GM12878 (cell line): ENCODE measurements around the gene JMJD6. TPM values are rescaled to one million over a fixed set of nuclear protein-coding genes. Genes with fewer than 3 reads are reported as not detected.

ENCODE experiments used
- ATAC-seq: fragments of 200-7000 bp; cut with Tn5 transposase; 3 replicates; pipeline ENCODE4 v1.9.1; 2020; ENCODE audit warnings: mild to moderate bottlenecking, moderate library complexity
- BruUV-seq: library from RNA; stranded (reverse); fragments of 400-500 nt; replicated peaks from 2 replicates; lab custom pipeline; 2021; lab: Mats Ljungman, UMichigan
- CTCF ChIA-PET: fragments of 300-600 bp; sonication (Branson Sonifier 250); formaldehyde crosslinking; extraction: SDS; loops from one replicate; lab custom pipeline; 2021; ENCODE audit warnings: inconsistent platforms; lab: Yijun Ruan, JAX
- POLR2A ChIA-PET: fragments of 350-600 bp; formaldehyde crosslinking; extraction: SDS; loops from one replicate; lab custom pipeline; 2021; ENCODE audit warnings: inconsistent platforms; lab: Charles Lee
- RAD21 ChIA-PET: fragments of 300-600 bp; sonication (Branson Sonifier 250); formaldehyde crosslinking; loops from one replicate; lab custom pipeline; 2023; ENCODE audit warnings: antibody characterized with exemption; ENCODE audit not compliant: unreplicated experiment; lab: Charles Lee
- SMC1A ChIA-PET: fragments of 300-600 bp; sonication (Branson Sonifier 250); formaldehyde crosslinking; loops from one replicate; lab custom pipeline; 2023; ENCODE audit not compliant: unreplicated experiment, uncharacterized antibody; lab: Charles Lee
- DNase-seq: peaks from one replicate; pipeline ENCODE4 v3.0.0-alpha.2; 2011; ENCODE audit warnings: low read depth, low spot score
- FAIRE-seq: peaks from 3 replicates; lab custom pipeline; 2011; peaks lifted over from hg19 to GRCh38; lab: Jason Lieb, UNC
- H2AFZ ChIP-seq: 2 replicates; pipeline ENCODE4 v1.6.0; 2011; ENCODE audit warnings: low read depth, low read length, control low read depth; ENCODE audit not compliant: control insufficient read depth
- H3K27ac ChIP-seq: 2 replicates; pipeline ENCODE4 v1.5.1; 2011; ENCODE audit warnings: control low read depth; ENCODE audit not compliant: control insufficient read depth, insufficient read depth
- H3K27me3 ChIP-seq, 2 experiments: replicated peaks in 1 of 2; 2 replicates each; pipeline versions ENCODE4 v1.6.0 to v1.6.1; 2011; ENCODE audit warnings: low read length in 1 of 2; ENCODE audit not compliant: control insufficient read depth in 2 of 2, insufficient read depth in 2 of 2
- H3K36me3 ChIP-seq, 2 experiments: 2 replicates each; pipeline ENCODE4 v1.5.1; 2011; ENCODE audit warnings: low read length in 1 of 2; ENCODE audit not compliant: control insufficient read depth in 2 of 2, insufficient read depth in 2 of 2
- H3K4me1 ChIP-seq: 2 replicates; pipeline ENCODE4 v1.6.1; 2011; ENCODE audit warnings: mild to moderate bottlenecking, low read length, moderate library complexity, mixed read lengths; ENCODE audit not compliant: control insufficient read depth, insufficient read depth
- H3K4me2 ChIP-seq: 2 replicates; pipeline ENCODE4 v1.6.0; 2011; ENCODE audit warnings: control low read depth; ENCODE audit not compliant: control insufficient read depth, insufficient read depth
- H3K4me3 ChIP-seq: fragments of 200-600 bp; sonication (generic); 2 replicates; pipeline ENCODE4 v1.5.1; 2016
- H3K79me2 ChIP-seq: 2 replicates; pipeline ENCODE4 v1.6.0; 2011; ENCODE audit warnings: low read length; ENCODE audit not compliant: control insufficient read depth, insufficient read depth
- H3K9ac ChIP-seq: 2 replicates; pipeline ENCODE4 v1.8.0; 2011; ENCODE audit warnings: low read length, control low read depth, mixed read lengths; ENCODE audit not compliant: control insufficient read depth, insufficient read depth
- H3K9me3 ChIP-seq: replicated peaks from 3 replicates; pipeline ENCODE4 v1.5.1; 2011; ENCODE audit warnings: mild to moderate bottlenecking, low read length; ENCODE audit not compliant: control insufficient read depth, insufficient read depth
- H4K20me1 ChIP-seq: 2 replicates; pipeline ENCODE4 v1.6.0; 2011; ENCODE audit not compliant: control insufficient read depth, insufficient read depth
- CREM ChIP-seq: IDR thresholded peaks from 2 replicates; pipeline ENCODE4 v1.6.1; 2014; ENCODE audit warnings: antibody characterized with exemption, low read depth
- CTCF ChIP-seq, 3 experiments: IDR thresholded peaks in 2 of 3; conservative IDR thresholded peaks in 1 of 3; 2 replicates each; pipeline ENCODE4 v1.5.1; 2011; ENCODE audit warnings: low read depth in 3 of 3, low read length in 3 of 3, mild to moderate bottlenecking in 3 of 3, control low read depth in 2 of 3, moderate library complexity in 2 of 3, inconsistent platforms in 1 of 3, mixed read lengths in 1 of 3; ENCODE audit not compliant: control insufficient read depth in 2 of 3, insufficient read depth in 1 of 3; ENCODE audit errors: extremely low read depth in 1 of 3
- EP300 ChIP-seq, 2 experiments: fragments of 150-350 bp in 1 of 2; IDR thresholded peaks; 2 replicates each; pipeline ENCODE4 v1.6.1; 2011 to 2012; ENCODE audit warnings: low read depth in 2 of 2, low read length in 2 of 2, borderline replicate concordance in 1 of 2, improper control_type of control experiment in 1 of 2, inconsistent platforms in 1 of 2; ENCODE audit not compliant: control insufficient read depth in 1 of 2
- GABPA ChIP-seq: IDR thresholded peaks from 2 replicates; pipeline ENCODE4 v1.6.1; 2014; ENCODE audit warnings: antibody characterized with exemption, low read depth, mild to moderate bottlenecking, inconsistent platforms
- LARP7 ChIP-seq: fragments of 450-650 bp; IDR thresholded peaks from 2 replicates; pipeline ENCODE4 v1.6.1; 2017; ENCODE audit warnings: mild to moderate bottlenecking
- SMAD5 ChIP-seq: IDR thresholded peaks from 2 replicates; pipeline ENCODE4 v1.6.1; 2016; ENCODE audit warnings: antibody characterized with exemption, low read depth
- SREBF1 ChIP-seq: IDR thresholded peaks from 2 replicates; pipeline ENCODE4 v1.6.1; 2012; ENCODE audit warnings: mild to moderate bottlenecking, low read length
- ZSCAN29 ChIP-seq: fragments of 450-650 bp; IDR thresholded peaks from 2 replicates; pipeline ENCODE4 v1.6.1; 2017; ENCODE audit warnings: mild to moderate bottlenecking, moderate library complexity
- ZZZ3 ChIP-seq: IDR thresholded peaks from 2 replicates; pipeline ENCODE4 v1.6.1; 2011; ENCODE audit warnings: low read depth; ENCODE audit not compliant: control insufficient read depth, insufficient read length
- WGBS: methylation state at CpG from one replicate; pipeline ENCODE4 v1.1.6; 2016; ENCODE audit warnings: low lambda C conversion rate; ENCODE audit not compliant: insufficient replicate concordance, insufficient coverage; ENCODE audit errors: missing lambda C conversion rate; 5-methylcytosine and 5-hydroxymethylcytosine counted together
- in situ Hi-C: fragments of 300-500 bp; cut with MboI; formaldehyde crosslinking; loops from 9 replicates; pipeline ENCODE4 v1.14.3; 2018; ENCODE audit warnings: mixed read lengths
- intact Hi-C: fragments of 100-400 bp; cut with micrococcal nuclease; formaldehyde crosslinking; loops from one replicate; pipeline ENCODE4 v1.14.2; 2022; ENCODE audit not compliant: unreplicated experiment
- polyA plus RNA-seq, 11 experiments: library from polyadenylated mRNA; depleted of rRNA in 4 of 11; unstranded in 6 of 11; stranded (reverse) in 5 of 11; fragments of >200 nt; fragmentation: Nextera tagmentation in 4 of 11; fragmentation: Illumina TruSeq in 1 of 11; extraction: Ambion mirVana in 4 of 11; extraction: Trizol in 1 of 11; gene quantifications; 1 replicate in 1 of 11; 2 replicates in 10 of 11; pipeline versions ENCODE4 v1.2.1 to v1.2.3, GENCODE V29; 2011 to 2016; ENCODE audit warnings: inconsistent platforms in 2 of 11, missing spikeins in 2 of 11, low read depth in 1 of 11
- total RNA-seq, 4 experiments: library from RNA; depleted of rRNA in 3 of 4; stranded (reverse); fragments of >200 nt in 3 of 4; fragmentation: Illumina TruSeq in 1 of 4; extraction: Trizol in 1 of 4; gene quantifications; 2 replicates each; pipeline versions ENCODE4 v1.2.1 to v1.2.3, GENCODE V29; 2013 to 2021
- TF ChIP-seq, protein P1 (sequence below): fragments of 450-650 bp; IDR thresholded peaks from 2 replicates; pipeline ENCODE4 v1.6.1; 2017; ENCODE audit warnings: antibody characterized with exemption, mild to moderate bottlenecking, moderate library complexity
- TF ChIP-seq, protein P2 (sequence below): IDR thresholded peaks from 2 replicates; pipeline ENCODE4 v1.6.1; 2012; ENCODE audit warnings: low read length, inconsistent platforms
- TF ChIP-seq, protein P3 (sequence below): fragments of 450-650 bp; IDR thresholded peaks from 2 replicates; pipeline ENCODE4 v1.6.1; 2016; ENCODE audit warnings: mild to moderate bottlenecking, moderate library complexity, borderline replicate concordance

The JMJD6 gene
- total and polyA plus RNA-seq, 10 of the 15 experiments (the other 5 are each of a cell fraction or from before 2014, with no cell fraction given): 1.2 to 36.0 (median 22.2) TPM

DNA sequence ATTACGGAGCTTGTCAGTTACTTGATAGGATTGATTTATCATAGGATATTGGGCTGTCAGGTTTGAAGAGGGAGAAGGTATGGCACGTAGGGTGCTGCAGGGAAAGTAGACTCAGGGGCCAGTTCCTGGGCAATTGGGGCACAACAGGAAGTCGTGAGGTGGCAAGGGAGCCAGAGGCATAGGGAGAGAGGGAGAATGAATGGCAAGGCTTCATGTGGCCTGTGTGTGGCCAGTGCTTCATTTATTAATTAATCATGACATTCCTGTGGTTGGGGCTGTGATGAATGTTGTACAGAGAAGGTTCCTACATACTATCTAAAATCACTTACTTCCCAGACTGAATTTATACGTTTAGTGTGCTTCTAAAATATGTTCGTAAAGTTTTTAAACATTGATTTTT, 30.9 kb upstream of the JMJD6 start:
- FAIRE-seq (no peak), DNase-seq (no peak), ATAC-seq (no peak)
- WGBS: over 99% methylated on average over 5 of the region's 5 CpGs
- no peak overlapping the region for H3K9ac ChIP-seq
- H3K36me3 ChIP-seq: peaks cover 0 to 13% of the 10 kb centered on the region in 2 experiments; a peak in 2 of 4 replicates
- CTCF ChIA-PET: no interaction called here
- H3K4me1 ChIP-seq: no peaks in the 10 kb centered on the region; the same call in 1 of the 2 replicates
- no peak overlapping the region for H3K4me2 ChIP-seq
- no peaks in the 10 kb centered on the region for H3K9me3 ChIP-seq
- no peaks in the 10 kb centered on the region for H4K20me1 ChIP-seq
- intact Hi-C loops (no loop called here), in situ Hi-C loops (no loop called here)
- no peaks in the 10 kb centered on the region for H3K79me2 ChIP-seq
- RAD21 ChIA-PET: no interaction called here
- H3K4me3 ChIP-seq: no peak overlapping the region
- SMC1A ChIA-PET: no interaction called here
- no peak overlapping the region for H3K27ac ChIP-seq
- no peak overlapping the region for H2AFZ ChIP-seq
- BruUV-seq: no TSS peak
- no peaks in the 10 kb centered on the region for H3K27me3 ChIP-seq
- no peak for TF ChIP-seq CREM
- no peak for TF ChIP-seq SREBF1
- TF ChIP-seq CTCF (IDR thresholded peaks at IDR 0.05 in 2 of 3, conservative IDR thresholded peaks at IDR 0.05 in 1 of 3; ENCODE audit: control insufficient read depth in 2 of 3, extremely low read depth in 1 of 3, insufficient read depth in 1 of 3, low read depth in 3 of 3, low read length in 3 of 3): no peak
- TF ChIP-seq, protein P1, sequence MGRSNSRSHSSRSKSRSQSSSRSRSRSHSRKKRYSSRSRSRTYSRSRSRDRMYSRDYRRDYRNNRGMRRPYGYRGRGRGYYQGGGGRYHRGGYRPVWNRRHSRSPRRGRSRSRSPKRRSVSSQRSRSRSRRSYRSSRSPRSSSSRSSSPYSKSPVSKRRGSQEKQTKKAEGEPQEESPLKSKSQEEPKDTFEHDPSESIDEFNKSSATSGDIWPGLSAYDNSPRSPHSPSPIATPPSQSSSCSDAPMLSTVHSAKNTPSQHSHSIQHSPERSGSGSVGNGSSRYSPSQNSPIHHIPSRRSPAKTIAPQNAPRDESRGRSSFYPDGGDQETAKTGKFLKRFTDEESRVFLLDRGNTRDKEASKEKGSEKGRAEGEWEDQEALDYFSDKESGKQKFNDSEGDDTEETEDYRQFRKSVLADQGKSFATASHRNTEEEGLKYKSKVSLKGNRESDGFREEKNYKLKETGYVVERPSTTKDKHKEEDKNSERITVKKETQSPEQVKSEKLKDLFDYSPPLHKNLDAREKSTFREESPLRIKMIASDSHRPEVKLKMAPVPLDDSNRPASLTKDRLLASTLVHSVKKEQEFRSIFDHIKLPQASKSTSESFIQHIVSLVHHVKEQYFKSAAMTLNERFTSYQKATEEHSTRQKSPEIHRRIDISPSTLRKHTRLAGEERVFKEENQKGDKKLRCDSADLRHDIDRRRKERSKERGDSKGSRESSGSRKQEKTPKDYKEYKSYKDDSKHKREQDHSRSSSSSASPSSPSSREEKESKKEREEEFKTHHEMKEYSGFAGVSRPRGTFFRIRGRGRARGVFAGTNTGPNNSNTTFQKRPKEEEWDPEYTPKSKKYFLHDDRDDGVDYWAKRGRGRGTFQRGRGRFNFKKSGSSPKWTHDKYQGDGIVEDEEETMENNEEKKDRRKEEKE: no peak
- TF ChIP-seq GABPA: no peak
- TF ChIP-seq, protein P2, sequence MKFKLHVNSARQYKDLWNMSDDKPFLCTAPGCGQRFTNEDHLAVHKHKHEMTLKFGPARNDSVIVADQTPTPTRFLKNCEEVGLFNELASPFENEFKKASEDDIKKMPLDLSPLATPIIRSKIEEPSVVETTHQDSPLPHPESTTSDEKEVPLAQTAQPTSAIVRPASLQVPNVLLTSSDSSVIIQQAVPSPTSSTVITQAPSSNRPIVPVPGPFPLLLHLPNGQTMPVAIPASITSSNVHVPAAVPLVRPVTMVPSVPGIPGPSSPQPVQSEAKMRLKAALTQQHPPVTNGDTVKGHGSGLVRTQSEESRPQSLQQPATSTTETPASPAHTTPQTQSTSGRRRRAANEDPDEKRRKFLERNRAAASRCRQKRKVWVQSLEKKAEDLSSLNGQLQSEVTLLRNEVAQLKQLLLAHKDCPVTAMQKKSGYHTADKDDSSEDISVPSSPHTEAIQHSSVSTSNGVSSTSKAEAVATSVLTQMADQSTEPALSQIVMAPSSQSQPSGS: no peak
- TF ChIP-seq ZSCAN29: no peak
- no peak for TF ChIP-seq SMAD5
- no peak for TF ChIP-seq EP300 (IDR thresholded peaks at IDR 0.05; ENCODE audit: borderline replicate concordance in 1 of 2, control insufficient read depth in 1 of 2, low read depth in 2 of 2, low read length in 2 of 2)
- no peak for TF ChIP-seq LARP7
- TF ChIP-seq, protein P3, sequence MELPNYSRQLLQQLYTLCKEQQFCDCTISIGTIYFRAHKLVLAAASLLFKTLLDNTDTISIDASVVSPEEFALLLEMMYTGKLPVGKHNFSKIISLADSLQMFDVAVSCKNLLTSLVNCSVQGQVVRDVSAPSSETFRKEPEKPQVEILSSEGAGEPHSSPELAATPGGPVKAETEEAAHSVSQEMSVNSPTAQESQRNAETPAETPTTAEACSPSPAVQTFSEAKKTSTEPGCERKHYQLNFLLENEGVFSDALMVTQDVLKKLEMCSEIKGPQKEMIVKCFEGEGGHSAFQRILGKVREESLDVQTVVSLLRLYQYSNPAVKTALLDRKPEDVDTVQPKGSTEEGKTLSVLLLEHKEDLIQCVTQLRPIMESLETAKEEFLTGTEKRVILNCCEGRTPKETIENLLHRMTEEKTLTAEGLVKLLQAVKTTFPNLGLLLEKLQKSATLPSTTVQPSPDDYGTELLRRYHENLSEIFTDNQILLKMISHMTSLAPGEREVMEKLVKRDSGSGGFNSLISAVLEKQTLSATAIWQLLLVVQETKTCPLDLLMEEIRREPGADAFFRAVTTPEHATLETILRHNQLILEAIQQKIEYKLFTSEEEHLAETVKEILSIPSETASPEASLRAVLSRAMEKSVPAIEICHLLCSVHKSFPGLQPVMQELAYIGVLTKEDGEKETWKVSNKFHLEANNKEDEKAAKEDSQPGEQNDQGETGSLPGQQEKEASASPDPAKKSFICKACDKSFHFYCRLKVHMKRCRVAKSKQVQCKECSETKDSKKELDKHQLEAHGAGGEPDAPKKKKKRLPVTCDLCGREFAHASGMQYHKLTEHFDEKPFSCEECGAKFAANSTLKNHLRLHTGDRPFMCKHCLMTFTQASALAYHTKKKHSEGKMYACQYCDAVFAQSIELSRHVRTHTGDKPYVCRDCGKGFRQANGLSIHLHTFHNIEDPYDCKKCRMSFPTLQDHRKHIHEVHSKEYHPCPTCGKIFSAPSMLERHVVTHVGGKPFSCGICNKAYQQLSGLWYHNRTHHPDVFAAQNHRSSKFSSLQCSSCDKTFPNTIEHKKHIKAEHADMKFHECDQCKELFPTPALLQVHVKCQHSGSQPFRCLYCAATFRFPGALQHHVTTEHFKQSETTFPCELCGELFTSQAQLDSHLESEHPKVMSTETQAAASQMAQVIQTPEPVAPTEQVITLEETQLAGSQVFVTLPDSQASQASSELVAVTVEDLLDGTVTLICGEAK: no peak
- TF ChIP-seq ZZZ3: no peak
- POLR2A ChIA-PET: no interaction called here
